K562 (cell line): ENCODE measurements around the gene MAD1L1. TPM values are rescaled to one million over a fixed set of nuclear protein-coding genes. Genes with fewer than 3 reads are reported as not detected.

ENCODE experiments used
- CCNT2 ChIP-seq: IDR thresholded peaks from 2 replicates; pipeline ENCODE4 v1.6.1; 2011; ENCODE audit warnings: borderline replicate concordance, low read depth, mild to moderate bottlenecking, moderate library complexity, mixed read lengths, low read length; ENCODE audit not compliant: insufficient read length; ENCODE audit errors: extremely low read depth
- HLTF ChIP-seq: fragments of 450-650 bp; IDR thresholded peaks from 2 replicates; pipeline ENCODE4 v1.6.1; 2016
- PBX2 ChIP-seq, 2 experiments: IDR thresholded peaks in 1 of 2; conservative IDR thresholded peaks in 1 of 2; 2 replicates each; pipeline ENCODE4 v1.6.1; 2016; ENCODE audit warnings: low read depth in 2 of 2, mild to moderate bottlenecking in 1 of 2, missing compliant biosample characterization in 1 of 2, missing genetic modification characterization in 1 of 2, moderate library complexity in 1 of 2
- POLR2G ChIP-seq: fragments of 200-400 bp; formaldehyde crosslinking; IDR thresholded peaks from 2 replicates; pipeline ENCODE4 v1.6.1; 2017; ENCODE audit warnings: low read depth, mild to moderate bottlenecking, antibody characterized with exemption, low read length, moderate library complexity
- PRDM10 ChIP-seq: fragments of 450-650 bp; IDR thresholded peaks from 2 replicates; pipeline ENCODE4 v1.6.1; 2018; ENCODE audit not compliant: partially characterized antibody
- RNF2 ChIP-seq: sonication (generic); IDR thresholded peaks from 2 replicates; pipeline ENCODE4 v1.6.1; 2016
- SMC3 ChIP-seq: conservative IDR thresholded peaks from 2 replicates; pipeline ENCODE4 v1.6.1; 2011; ENCODE audit warnings: low read depth, low read length, improper control_type of control experiment; ENCODE audit not compliant: insufficient read depth
- ZEB2 ChIP-seq: fragments of 450-650 bp; IDR thresholded peaks from 2 replicates; pipeline ENCODE4 v1.6.1; 2016
- ZNF165 ChIP-seq: fragments of 250-450 bp; sonication (Bioruptor Pico); IDR thresholded peaks from 2 replicates; pipeline ENCODE4 v1.4.0; 2020; ENCODE audit warnings: borderline replicate concordance
- polyA plus RNA-seq, 8 experiments: library from polyadenylated mRNA; depleted of rRNA in 4 of 8; stranded (reverse) in 5 of 8; unstranded in 3 of 8; fragments of >200 nt; fragmentation: Nextera tagmentation in 2 of 8; fragmentation: Illumina TruSeq in 1 of 8; extraction: Ambion mirVana in 2 of 8; extraction: Trizol in 1 of 8; gene quantifications; 2 replicates each; pipeline versions ENCODE4 v1.2.1 to v1.2.3, GENCODE V29; 2011 to 2014; ENCODE audit warnings: inconsistent platforms in 1 of 8, missing spikeins in 1 of 8
- total RNA-seq, 7 experiments: library from RNA; depleted of rRNA in 6 of 7; stranded (reverse); fragments of >200 nt in 6 of 7; fragmentation: Illumina TruSeq in 2 of 7; extraction: Trizol in 2 of 7; gene quantifications; 2 replicates each; pipeline versions ENCODE4 v1.2.1 to v1.2.3, GENCODE V29; 2011 to 2021; ENCODE audit warnings: low replicate concordance in 1 of 7
- TF ChIP-seq, protein P1 (sequence below): fragments of 450-650 bp; IDR thresholded peaks from 2 replicates; pipeline ENCODE4 v1.6.1; 2017; ENCODE audit warnings: antibody characterized with exemption, mild to moderate bottlenecking
- TF ChIP-seq, protein P2 (sequence below): sonication (generic); formaldehyde crosslinking; IDR thresholded peaks from 2 replicates; pipeline ENCODE4 v1.8.0; 2022; ENCODE audit warnings: missing genetic modification reagents, mild to moderate bottlenecking, moderate library complexity, borderline replicate concordance
- TF ChIP-seq, protein P3 (sequence below): fragments of 450-650 bp; IDR thresholded peaks from 2 replicates; pipeline ENCODE4 v1.7.0; 2016; ENCODE audit warnings: borderline replicate concordance

The MAD1L1 gene
- total and polyA plus RNA-seq, 9 of the 15 experiments (the other 6 are each of a cell fraction or from before 2014, with no cell fraction given) = 1.7 to 89.7 (median 18.0) TPM

- TF ChIP-seq, protein P1, sequence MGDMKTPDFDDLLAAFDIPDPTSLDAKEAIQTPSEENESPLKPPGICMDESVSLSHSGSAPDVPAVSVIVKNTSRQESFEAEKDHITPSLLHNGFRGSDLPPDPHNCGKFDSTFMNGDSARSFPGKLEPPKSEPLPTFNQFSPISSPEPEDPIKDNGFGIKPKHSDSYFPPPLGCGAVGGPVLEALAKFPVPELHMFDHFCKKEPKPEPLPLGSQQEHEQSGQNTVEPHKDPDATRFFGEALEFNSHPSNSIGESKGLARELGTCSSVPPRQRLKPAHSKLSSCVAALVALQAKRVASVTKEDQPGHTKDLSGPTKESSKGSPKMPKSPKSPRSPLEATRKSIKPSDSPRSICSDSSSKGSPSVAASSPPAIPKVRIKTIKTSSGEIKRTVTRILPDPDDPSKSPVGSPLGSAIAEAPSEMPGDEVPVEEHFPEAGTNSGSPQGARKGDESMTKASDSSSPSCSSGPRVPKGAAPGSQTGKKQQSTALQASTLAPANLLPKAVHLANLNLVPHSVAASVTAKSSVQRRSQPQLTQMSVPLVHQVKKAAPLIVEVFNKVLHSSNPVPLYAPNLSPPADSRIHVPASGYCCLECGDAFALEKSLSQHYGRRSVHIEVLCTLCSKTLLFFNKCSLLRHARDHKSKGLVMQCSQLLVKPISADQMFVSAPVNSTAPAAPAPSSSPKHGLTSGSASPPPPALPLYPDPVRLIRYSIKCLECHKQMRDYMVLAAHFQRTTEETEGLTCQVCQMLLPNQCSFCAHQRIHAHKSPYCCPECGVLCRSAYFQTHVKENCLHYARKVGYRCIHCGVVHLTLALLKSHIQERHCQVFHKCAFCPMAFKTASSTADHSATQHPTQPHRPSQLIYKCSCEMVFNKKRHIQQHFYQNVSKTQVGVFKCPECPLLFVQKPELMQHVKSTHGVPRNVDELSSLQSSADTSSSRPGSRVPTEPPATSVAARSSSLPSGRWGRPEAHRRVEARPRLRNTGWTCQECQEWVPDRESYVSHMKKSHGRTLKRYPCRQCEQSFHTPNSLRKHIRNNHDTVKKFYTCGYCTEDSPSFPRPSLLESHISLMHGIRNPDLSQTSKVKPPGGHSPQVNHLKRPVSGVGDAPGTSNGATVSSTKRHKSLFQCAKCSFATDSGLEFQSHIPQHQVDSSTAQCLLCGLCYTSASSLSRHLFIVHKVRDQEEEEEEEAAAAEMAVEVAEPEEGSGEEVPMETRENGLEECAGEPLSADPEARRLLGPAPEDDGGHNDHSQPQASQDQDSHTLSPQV = peak; percentile 85
- TF ChIP-seq POLR2G = peak; percentile 72
- TF ChIP-seq, protein P2, sequence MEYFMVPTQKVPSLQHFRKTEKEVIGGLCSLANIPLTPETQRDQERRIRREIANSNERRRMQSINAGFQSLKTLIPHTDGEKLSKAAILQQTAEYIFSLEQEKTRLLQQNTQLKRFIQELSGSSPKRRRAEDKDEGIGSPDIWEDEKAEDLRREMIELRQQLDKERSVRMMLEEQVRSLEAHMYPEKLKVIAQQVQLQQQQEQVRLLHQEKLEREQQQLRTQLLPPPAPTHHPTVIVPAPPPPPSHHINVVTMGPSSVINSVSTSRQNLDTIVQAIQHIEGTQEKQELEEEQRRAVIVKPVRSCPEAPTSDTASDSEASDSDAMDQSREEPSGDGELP (CRISPR knock-in tag) = peak; percentile 97
- TF ChIP-seq PRDM10 = peak; percentile 15
- peak; percentile 95 for TF ChIP-seq RNF2
- peak; percentile 76; the same call in 1 of the 2 replicates for TF ChIP-seq HLTF
- TF ChIP-seq, protein P3, sequence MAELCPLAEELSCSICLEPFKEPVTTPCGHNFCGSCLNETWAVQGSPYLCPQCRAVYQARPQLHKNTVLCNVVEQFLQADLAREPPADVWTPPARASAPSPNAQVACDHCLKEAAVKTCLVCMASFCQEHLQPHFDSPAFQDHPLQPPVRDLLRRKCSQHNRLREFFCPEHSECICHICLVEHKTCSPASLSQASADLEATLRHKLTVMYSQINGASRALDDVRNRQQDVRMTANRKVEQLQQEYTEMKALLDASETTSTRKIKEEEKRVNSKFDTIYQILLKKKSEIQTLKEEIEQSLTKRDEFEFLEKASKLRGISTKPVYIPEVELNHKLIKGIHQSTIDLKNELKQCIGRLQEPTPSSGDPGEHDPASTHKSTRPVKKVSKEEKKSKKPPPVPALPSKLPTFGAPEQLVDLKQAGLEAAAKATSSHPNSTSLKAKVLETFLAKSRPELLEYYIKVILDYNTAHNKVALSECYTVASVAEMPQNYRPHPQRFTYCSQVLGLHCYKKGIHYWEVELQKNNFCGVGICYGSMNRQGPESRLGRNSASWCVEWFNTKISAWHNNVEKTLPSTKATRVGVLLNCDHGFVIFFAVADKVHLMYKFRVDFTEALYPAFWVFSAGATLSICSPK = no peak
- TF ChIP-seq PBX2 (CRISPR knock-in tag; IDR thresholded peaks at IDR 0.05; ENCODE audit: low read depth) = no peak
- peak; percentile 64 for TF ChIP-seq PBX2 (tag; conservative IDR thresholded peaks at IDR 0.05; ENCODE audit: low read depth)
- TF ChIP-seq ZEB2 = peak; percentile 88
- peak; percentile 99 for TF ChIP-seq CCNT2
- 0 out of 2 replicates have a peak, but pooled peaks have one; percentile 73 for TF ChIP-seq ZNF165 (CRISPR knock-in tag)
- no peak for TF ChIP-seq SMC3
Measured at GRCh38 chr7:1856161-1856887, 376.4 kb downstream of the MAD1L1 start (continued).
